ENCODE data around the gene CRBN.
A peak's percentile ranks its signal among the peaks of the same experiment; 100 is the strongest.

Gene CRBN

GRCh38 chr3:3165650-3166049 lies 13.8 kb downstream of the CRBN start:
- DNase-seq = no peak

DNA sequence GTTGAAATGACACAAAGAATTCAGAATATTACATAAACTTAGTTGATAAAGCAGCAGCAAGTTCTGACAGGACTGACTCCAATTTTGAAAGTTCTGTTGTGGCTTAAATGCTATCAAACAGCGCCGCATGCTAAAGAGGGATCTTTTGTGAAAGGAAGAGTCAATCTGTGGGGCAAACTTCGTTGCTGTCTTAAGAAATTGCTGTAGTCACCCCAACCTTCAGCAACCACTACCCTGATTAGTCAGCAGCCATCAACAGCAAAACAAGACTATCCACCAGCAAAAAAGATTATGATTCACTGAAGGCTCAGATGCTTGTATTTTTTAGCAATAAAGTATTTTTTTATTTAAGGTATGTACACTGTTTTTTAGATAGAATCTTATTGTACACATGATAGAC lies 14.2 kb downstream of the CRBN start:
- no peak for DNase-seq

GRCh38 chr3:3160826-3161225 lies 18.7 kb downstream of the CRBN start:
- DNase-seq = no peak

- DNase-seq = no peak
Observed at GRCh38 chr3:3157484-3157883, 22.0 kb downstream of the CRBN start.

- no peak for DNase-seq
Observed at GRCh38 chr3:3154879-3155610, 24.4 kb downstream of the CRBN start.

GRCh38 chr3:3151513-3151912 lies 28.0 kb downstream of the CRBN start:
- DNase-seq = no peak

DNA sequence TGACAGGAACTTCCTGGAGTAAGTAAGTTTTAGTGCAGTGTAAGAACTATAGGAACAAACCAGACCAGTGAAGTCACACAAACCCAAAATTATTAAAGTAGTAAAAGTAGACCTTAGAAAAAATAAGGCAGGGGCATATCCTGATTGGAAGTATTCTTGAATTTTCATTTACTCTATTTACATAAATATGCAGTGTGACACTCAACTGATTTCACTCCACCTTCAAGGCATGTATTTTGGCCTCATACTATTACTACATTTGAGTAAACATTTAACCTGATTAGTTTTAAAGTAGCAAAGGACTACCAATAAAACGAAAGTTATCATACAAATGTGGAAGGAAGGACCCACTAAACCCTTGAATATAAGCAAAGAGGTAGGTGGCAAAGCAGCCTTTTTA lies 29.9 kb downstream of the CRBN start:
- no peak for DNase-seq

GRCh38 chr3:3145831-3146230 lies 33.7 kb downstream of the CRBN start:
- DNase-seq = no peak

DNA sequence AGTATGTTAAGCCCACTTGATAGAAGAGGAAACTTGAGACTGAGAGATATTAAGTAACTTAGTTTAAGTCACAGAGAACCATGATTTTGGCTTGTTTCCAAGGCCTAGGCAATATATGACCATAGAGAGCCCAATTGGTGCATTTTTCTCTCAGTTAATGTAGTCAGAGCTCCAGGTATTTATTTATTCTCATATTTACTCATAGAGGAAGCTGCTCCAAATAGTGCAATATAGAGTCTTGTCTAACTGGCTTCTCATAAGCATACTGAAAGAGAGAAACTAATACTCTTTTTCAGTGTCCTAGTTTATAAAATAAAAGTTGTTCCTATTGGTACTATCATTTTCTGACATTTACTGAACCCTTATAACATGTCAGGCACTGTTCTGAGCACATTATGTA lies 37.6 kb downstream of the CRBN start:
- no peak for DNase-seq

DNA sequence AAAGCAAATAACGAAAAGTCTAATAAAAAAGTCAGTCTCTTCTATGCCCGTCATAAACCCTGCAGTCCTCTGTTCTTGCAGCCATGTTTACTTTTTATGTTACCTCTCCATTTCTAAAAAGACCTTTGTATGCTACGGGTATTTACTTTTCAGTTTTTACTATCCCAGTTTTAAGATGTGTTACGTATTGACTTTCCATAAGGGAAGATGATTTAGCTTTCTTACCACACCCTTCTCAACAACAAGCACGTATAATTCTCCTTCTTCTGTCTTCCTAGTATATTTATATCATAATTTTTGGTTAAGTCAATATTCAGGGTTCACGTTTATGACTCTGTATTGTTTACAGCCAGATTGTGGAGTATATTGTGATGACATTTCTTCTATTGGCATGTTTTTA lies 42.0 kb downstream of the CRBN start:
- DNase-seq = no peak

- DNase-seq = peak; percentile 52
Observed at GRCh38 chr3:3134750-3135448, 44.6 kb downstream of the CRBN start.

- no peak for DNase-seq
Observed at GRCh38 chr3:3133500-3133899, 46.0 kb downstream of the CRBN start.

GRCh38 chr3:3129579-3129978 lies 49.9 kb downstream of the CRBN start:
- no peak for DNase-seq

GRCh38 chr3:3127432-3128010 lies 52.0 kb downstream of the CRBN start:
- no peak for DNase-seq

GRCh38 chr3:3126477-3127431 lies 52.7 kb downstream of the CRBN start, which contains the start of gene TRNT1:
Gene TRNT1, plus strand, starts transcription at chr3:3126940. Its CDS starts 2,101 bp downstream, at chr3:3129041.
- DNase-seq = peak; percentile 92

- no peak for DNase-seq
Observed at GRCh38 chr3:3125977-3126376, 53.5 kb downstream of the CRBN start.

- DNase-seq = no peak
Observed at GRCh38 chr3:3119393-3119851, 60.1 kb downstream of the CRBN start.

- DNase-seq = no peak
Observed at GRCh38 chr3:3117651-3118050, 61.8 kb downstream of the CRBN start.

DNA sequence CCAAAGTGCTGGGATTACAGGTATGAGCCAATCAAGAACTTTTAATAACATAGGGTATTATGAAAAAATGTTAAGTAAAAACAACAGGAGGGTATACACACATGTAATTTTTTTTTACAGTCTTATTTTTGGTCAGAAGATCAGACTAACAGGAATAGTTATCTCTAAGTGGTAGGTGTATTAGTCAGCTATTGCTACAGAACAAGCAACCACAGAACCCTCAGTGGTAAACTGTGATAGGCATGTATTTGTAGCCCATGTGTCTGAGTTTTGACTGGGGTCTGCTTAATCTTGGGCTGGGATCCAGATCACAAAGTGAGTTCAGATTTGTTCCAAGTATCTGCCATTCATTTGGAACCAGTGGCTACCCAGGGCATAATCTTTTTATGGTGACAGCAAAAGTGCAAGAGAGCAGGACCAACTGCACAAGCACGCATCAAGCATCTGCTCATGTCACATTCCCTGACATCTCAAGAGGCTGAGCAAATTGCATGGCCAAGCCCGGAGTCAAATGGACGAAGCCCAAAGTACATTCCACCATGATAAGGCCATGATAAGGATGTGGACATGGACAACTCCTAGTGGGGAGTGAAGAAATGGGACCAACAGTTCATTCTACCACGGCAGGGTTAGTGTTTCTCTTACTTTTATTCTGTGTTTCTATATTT lies 66.3 kb downstream of the CRBN start:
- DNase-seq = no peak

DNA sequence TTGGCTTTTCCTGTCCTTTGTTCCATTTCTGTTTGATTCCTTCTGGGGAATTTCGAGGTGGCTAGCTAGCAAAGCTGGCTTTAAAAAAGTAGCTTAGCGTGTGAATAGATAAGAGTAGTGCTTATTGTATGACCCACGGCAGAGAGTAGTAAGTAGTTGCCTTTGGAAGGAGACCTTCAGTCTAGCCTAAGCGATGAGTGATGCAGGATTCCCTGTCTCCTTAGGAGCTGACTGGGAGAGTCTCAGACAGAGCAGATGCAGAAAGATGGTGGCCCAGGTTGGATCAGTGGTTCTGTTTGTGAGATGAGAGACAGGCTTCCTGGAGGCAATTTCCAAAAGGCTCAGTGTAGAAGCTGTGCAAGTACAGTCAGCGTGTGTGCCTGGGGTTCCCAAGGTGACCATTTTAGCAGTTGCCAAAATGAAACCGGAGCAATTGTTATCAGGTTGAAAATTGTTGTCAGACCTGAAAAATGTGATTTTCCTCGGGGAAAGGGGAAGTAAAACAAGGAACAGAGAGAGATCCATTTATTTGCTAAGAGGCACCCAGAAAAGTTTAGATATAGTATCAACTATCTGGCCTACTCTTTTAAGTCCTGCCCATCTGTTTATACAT lies 68.6 kb downstream of the CRBN start:
- no peak for DNase-seq

GRCh38 chr3:3110299-3110630 lies 69.2 kb downstream of the CRBN start, which contains the start of gene IL5RA:
Gene IL5RA, minus strand, starts transcription at chr3:3110374. Its CDS starts 5,390 bp downstream, at chr3:3104984.
- DNase-seq = no peak
